IPS-11a (cell line): ENCODE results near the gene TMCC2.
"Not testable (repeated sequence)": the region's sequence is repeated elsewhere in the genome, so short reads cannot be mapped to it uniquely, and the experiment has no call there.

Source experiments
- H3K4me3 ChIP-seq: one replicate; pipeline ENCODE4 v1.5.1; 2013; ENCODE audit warnings: low read depth, low read length, control low read depth

The TMCC2 gene

GRCh38 chr1:205211839-205212536 lies 15.8 kb upstream of the TMCC2 start:
- peak overlapping the region; percentile 21 for H3K4me3 ChIP-seq

GRCh38 chr1:205214756-205215155 lies 13.0 kb upstream of the TMCC2 start:
- no peak overlapping the region for H3K4me3 ChIP-seq

GRCh38 chr1:205216588-205216987 lies 11.2 kb upstream of the TMCC2 start:
- no peak overlapping the region for H3K4me3 ChIP-seq

- no peak overlapping the region for H3K4me3 ChIP-seq
Observed at GRCh38 chr1:205217418-205217817, 10.3 kb upstream of the TMCC2 start.

GRCh38 chr1:205220421-205220820 lies 7.3 kb upstream of the TMCC2 start:
- no peak overlapping the region for H3K4me3 ChIP-seq

- no peak overlapping the region for H3K4me3 ChIP-seq
Observed at GRCh38 chr1:205224736-205225135, 3.0 kb upstream of the TMCC2 start.

GRCh38 chr1:205225901-205226765 lies 1.6 kb upstream of the TMCC2 start:
- no peak overlapping the region for H3K4me3 ChIP-seq

- H3K4me3 ChIP-seq: peak overlapping the region; percentile 58
Observed at GRCh38 chr1:205226868-205227583, 720 bp upstream of the TMCC2 start.

- peak overlapping the region; percentile 58 for H3K4me3 ChIP-seq
Observed at GRCh38 chr1:205228093-205228521, 361 bp downstream of the TMCC2 start.

- peak overlapping the region; percentile 58 for H3K4me3 ChIP-seq
Observed at GRCh38 chr1:205229399-205229871, 1.7 kb downstream of the TMCC2 start.

GRCh38 chr1:205229916-205230700 lies 2.4 kb downstream of the TMCC2 start:
- no peak overlapping the region for H3K4me3 ChIP-seq

GRCh38 chr1:205230982-205231381 lies 3.2 kb downstream of the TMCC2 start:
- H3K4me3 ChIP-seq: no peak overlapping the region

- no peak overlapping the region for H3K4me3 ChIP-seq
Observed at GRCh38 chr1:205232127-205232820, 4.5 kb downstream of the TMCC2 start.

- no peak overlapping the region for H3K4me3 ChIP-seq
Observed at GRCh38 chr1:205232945-205233397, 5.2 kb downstream of the TMCC2 start.

GRCh38 chr1:205233986-205234385 lies 6.2 kb downstream of the TMCC2 start:
- H3K4me3 ChIP-seq: not testable (repeated sequence)

- H3K4me3 ChIP-seq: no peak overlapping the region
Observed at GRCh38 chr1:205235951-205236350, 8.2 kb downstream of the TMCC2 start.

- no peak overlapping the region for H3K4me3 ChIP-seq
Observed at GRCh38 chr1:205236526-205236925, 8.8 kb downstream of the TMCC2 start.

GRCh38 chr1:205236951-205237475 lies 9.3 kb downstream of the TMCC2 start:
- no peak overlapping the region for H3K4me3 ChIP-seq
